Natural killer cell (primary cell): ENCODE measurements around the gene MRPS18B. TPM values are rescaled to one million over a fixed set of nuclear protein-coding genes. Genes with fewer than 3 reads are reported as not detected.

Source experiments
- ATAC-seq, 3 donors: fragments of 150-1000 bp in 2 of 3; fragments of 200-7000 bp in 1 of 3; cut with Tn5 transposase; 1 replicate in 1 of 3; 2 replicates in 2 of 3; pipeline ENCODE4 v1.10.0; 2021; ENCODE audit warnings: mild to moderate bottlenecking in 2 of 3, moderate library complexity in 2 of 3
- DNase-seq, 2 donors: peaks; one replicate each; pipeline versions ENCODE4 v3.0.0 to v3.0.0-alpha.2; 2013 to 2021; ENCODE audit warnings: mixed read lengths in 1 of 2
- H3K27ac ChIP-seq: one replicate; pipeline ENCODE4 v1.5.1; 2013; ENCODE audit warnings: mild to moderate bottlenecking, low read length
- H3K27me3 ChIP-seq: one replicate; pipeline ENCODE4 v1.6.1; 2013; ENCODE audit warnings: low read length; ENCODE audit not compliant: control insufficient read depth, insufficient read depth
- H3K36me3 ChIP-seq: one replicate; pipeline ENCODE4 v1.6.1; 2013; ENCODE audit warnings: low read length; ENCODE audit not compliant: control insufficient read depth, insufficient read depth
- H3K4me1 ChIP-seq: one replicate; pipeline ENCODE4 v1.6.1; 2013; ENCODE audit warnings: low read length; ENCODE audit not compliant: control insufficient read depth, insufficient read depth
- H3K4me3 ChIP-seq: one replicate; pipeline ENCODE4 v1.5.1; 2013; ENCODE audit warnings: low read length
- H3K9me3 ChIP-seq: one replicate; pipeline ENCODE4 v1.6.1; 2013; ENCODE audit warnings: low read length; ENCODE audit not compliant: control insufficient read depth, insufficient read depth
- H3K27ac Mint-ChIP-seq, 2 donors: one replicate each; pipeline ENCODE4 v1.8.0; 2022; ENCODE audit warnings: mild to moderate bottlenecking in 2 of 2, mixed read lengths in 2 of 2, moderate library complexity in 1 of 2
- H3K27me3 Mint-ChIP-seq, 2 donors: one replicate each; pipeline ENCODE4 v1.8.0; 2022; ENCODE audit warnings: low read depth in 2 of 2, mixed read lengths in 2 of 2
- H3K36me3 Mint-ChIP-seq: one replicate; pipeline ENCODE4 v1.8.0; 2022; ENCODE audit warnings: mixed read lengths
- H3K4me1 Mint-ChIP-seq, 2 donors: one replicate each; pipeline ENCODE4 v1.8.0; 2022; ENCODE audit warnings: mixed read lengths in 2 of 2
- H3K4me3 Mint-ChIP-seq: one replicate; pipeline ENCODE4 v1.8.0; 2022; ENCODE audit warnings: mild to moderate bottlenecking, moderate library complexity, mixed read lengths
- H3K9me3 Mint-ChIP-seq, 2 donors: one replicate each; pipeline ENCODE4 v1.8.0; 2022; ENCODE audit warnings: mixed read lengths in 2 of 2
- CTCF ChIP-seq: fragments of 200-600 bp; IDR thresholded peaks from one replicate; pipeline ENCODE4 v1.8.0; 2022; ENCODE audit warnings: antibody characterized with exemption
- WGBS: methylation state at CpG from one replicate; pipeline ENCODE4 v1.1.7; 2013; ENCODE audit warnings: missing lambda C conversion rate; ENCODE audit not compliant: insufficient coverage; 5-methylcytosine and 5-hydroxymethylcytosine counted together
- intact Hi-C: fragments of 100-400 bp; cut with micrococcal nuclease; formaldehyde crosslinking; loops from one replicate; pipeline ENCODE4 v1.14.2; 2022
- total RNA-seq, 4 donors: library from RNA; stranded (reverse); fragments of 120-200 nt in 1 of 4; gene quantifications; one replicate each; pipeline versions ENCODE4 v1.2.3 to v1.2.4, GENCODE V29; 2013 to 2022

Gene MRPS18B
- total RNA-seq, 3 donors from 2014 or later (not counting 1 experiment from before 2014, with no cell fraction given): 14.2 to 19.9 (median 16.6) TPM

GRCh38 chr6:30600451-30600961 lies 17.1 kb upstream of the MRPS18B start:
- Histone ChIP-seq H3K27me3 (no peaks in the 10 kb centered on the region), H3K4me1 (peaks cover 33% of the 10 kb centered on the region), H3K4me3 (no peak overlapping the region), H3K36me3 (peaks cover 53% of the 10 kb centered on the region), H3K27ac (peak overlapping the region; percentile 51), H3K9me3 (no peaks in the 10 kb centered on the region)
- 91% methylated on average over 10 of the region's 10 CpGs for WGBS
- ATAC-seq (no peak), DNase-seq (no peak)
- TF ChIP-seq CTCF: no peak
- H3K36me3 Mint-ChIP-seq: peaks cover 28% of the 10 kb centered on the region
- H3K4me1 Mint-ChIP-seq: peaks cover 37 to 40% of the 10 kb centered on the region in 2 donors
- intact Hi-C loops: no loop called here
- H3K9me3 Mint-ChIP-seq: no peaks in the 10 kb centered on the region
- no peaks in the 10 kb centered on the region for H3K27me3 Mint-ChIP-seq
- peak overlapping the region; percentile 32 for H3K4me3 Mint-ChIP-seq
- peak overlapping the region; percentile 70 to 73 for H3K27ac Mint-ChIP-seq

GRCh38 chr6:30601436-30601814 lies 16.2 kb upstream of the MRPS18B start:
- no peak for TF ChIP-seq CTCF
- H3K27ac ChIP-seq: peak overlapping the region; percentile 51
- H3K4me3 ChIP-seq: no peak overlapping the region
- H3K27me3 ChIP-seq: no peaks in the 10 kb centered on the region
- intact Hi-C loops: no loop called here
- peak; percentile 41 to 72 (median 70) for ATAC-seq
- peaks cover 61% of the 10 kb centered on the region for H3K36me3 ChIP-seq
- peaks cover 41 to 43% of the 10 kb centered on the region in 2 donors for H3K4me1 Mint-ChIP-seq
- peaks cover 34% of the 10 kb centered on the region for H3K36me3 Mint-ChIP-seq
- H3K27ac Mint-ChIP-seq: peak overlapping the region; percentile 70 to 73
- peaks cover 33% of the 10 kb centered on the region for H3K4me1 ChIP-seq
- WGBS: 42% methylated on average over 6 of the region's 6 CpGs
- peak in 1 of 2 donors; percentile 62 for DNase-seq
- H3K27me3 Mint-ChIP-seq: no peaks in the 10 kb centered on the region
- H3K9me3 Mint-ChIP-seq: no peaks in the 10 kb centered on the region
- H3K9me3 ChIP-seq: no peaks in the 10 kb centered on the region
- H3K4me3 Mint-ChIP-seq: peak overlapping the region; percentile 46

GRCh38 chr6:30601815-30602641 lies 15.6 kb upstream of the MRPS18B start:
- ATAC-seq (no peak), DNase-seq (no peak)
- peaks cover 38% of the 10 kb centered on the region for H3K36me3 Mint-ChIP-seq
- H3K4me3 ChIP-seq: no peak overlapping the region
- no peaks in the 10 kb centered on the region for H3K9me3 Mint-ChIP-seq
- H3K4me3 Mint-ChIP-seq: peak overlapping the region; percentile 46
- H3K27ac Mint-ChIP-seq: peak overlapping the region; percentile 70 to 73
- no peaks in the 10 kb centered on the region for H3K27me3 Mint-ChIP-seq
- peaks cover 33% of the 10 kb centered on the region for H3K4me1 ChIP-seq
- H3K9me3 ChIP-seq: no peaks in the 10 kb centered on the region
- intact Hi-C loops: no loop called here
- WGBS: 93% methylated on average over 38 of the region's 39 CpGs
- no peaks in the 10 kb centered on the region for H3K27me3 ChIP-seq
- no peak for TF ChIP-seq CTCF
- H3K4me1 Mint-ChIP-seq: peaks cover 41 to 42% of the 10 kb centered on the region in 2 donors
- peak overlapping the region; percentile 51 for H3K27ac ChIP-seq
- H3K36me3 ChIP-seq: peaks cover 67% of the 10 kb centered on the region
